ENCODE measurements around the gene ST7. TPM values are rescaled to one million over a fixed set of nuclear protein-coding genes. Genes with fewer than 3 reads are reported as not detected.

Gene ST7
- total RNA-seq, 2 experiments from 2014 or later: 5.9 to 9.2 TPM

DNA sequence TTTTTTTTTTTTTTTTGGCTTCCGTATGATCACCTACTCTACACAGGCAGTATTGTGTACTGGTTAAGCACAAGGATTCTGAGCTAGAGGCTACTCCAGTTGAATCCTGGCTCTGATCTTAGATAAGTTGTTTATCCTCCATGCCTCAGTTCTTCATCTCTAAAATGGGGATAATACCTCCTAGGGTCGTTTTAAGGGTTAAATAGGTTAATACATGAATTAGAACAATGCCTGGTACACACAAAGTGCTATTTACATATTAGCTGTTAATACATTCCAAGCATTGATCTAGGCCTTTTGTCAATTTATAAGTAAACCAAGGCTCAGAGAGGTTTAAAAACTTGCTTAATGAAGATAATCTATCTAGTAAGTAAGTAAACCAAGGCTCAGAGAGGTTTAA lies 59.0 kb downstream of the ST7 start:
- TF ChIP-seq, protein P1, sequence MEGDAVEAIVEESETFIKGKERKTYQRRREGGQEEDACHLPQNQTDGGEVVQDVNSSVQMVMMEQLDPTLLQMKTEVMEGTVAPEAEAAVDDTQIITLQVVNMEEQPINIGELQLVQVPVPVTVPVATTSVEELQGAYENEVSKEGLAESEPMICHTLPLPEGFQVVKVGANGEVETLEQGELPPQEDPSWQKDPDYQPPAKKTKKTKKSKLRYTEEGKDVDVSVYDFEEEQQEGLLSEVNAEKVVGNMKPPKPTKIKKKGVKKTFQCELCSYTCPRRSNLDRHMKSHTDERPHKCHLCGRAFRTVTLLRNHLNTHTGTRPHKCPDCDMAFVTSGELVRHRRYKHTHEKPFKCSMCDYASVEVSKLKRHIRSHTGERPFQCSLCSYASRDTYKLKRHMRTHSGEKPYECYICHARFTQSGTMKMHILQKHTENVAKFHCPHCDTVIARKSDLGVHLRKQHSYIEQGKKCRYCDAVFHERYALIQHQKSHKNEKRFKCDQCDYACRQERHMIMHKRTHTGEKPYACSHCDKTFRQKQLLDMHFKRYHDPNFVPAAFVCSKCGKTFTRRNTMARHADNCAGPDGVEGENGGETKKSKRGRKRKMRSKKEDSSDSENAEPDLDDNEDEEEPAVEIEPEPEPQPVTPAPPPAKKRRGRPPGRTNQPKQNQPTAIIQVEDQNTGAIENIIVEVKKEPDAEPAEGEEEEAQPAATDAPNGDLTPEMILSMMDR (IDR thresholded peaks at IDR 0.05): no peak
- DNase-seq (no peak), ATAC-seq (no peak)
- Mint-ChIP-seq H3K27me3 (peaks cover 2% of the 10 kb centered on the region), H3K4me3 (no peak overlapping the region), H3K36me3 (ENCODE audit: low read depth) (peaks cover under 1% of the 10 kb centered on the region), H3K4me1 (ENCODE audit: low read depth) (peaks cover 79% of the 10 kb centered on the region), H3K27ac (no peak overlapping the region), H3K9me3 (no peaks in the 10 kb centered on the region)
- POLR2A ChIA-PET: interaction anchor here (0.6 to 1.2 kb wide), 3 partner anchors 10 to 160 kb away, joined by 3 read pairs; no protein-coding TSS in a partner anchor
- CTCF ChIA-PET: interaction anchor here (0.8 to 10.8 kb wide), 6 partner anchors 10 to 82 kb away, joined by 3 to 146 read pairs (median 5); no protein-coding TSS in a partner anchor
- intact Hi-C loops (cut with micrococcal nuclease): no loop called here

GRCh38 chr7:117012696-117013095 lies 59.4 kb downstream of the ST7 start:
- intact Hi-C loops (cut with micrococcal nuclease): no loop called here

DNA sequence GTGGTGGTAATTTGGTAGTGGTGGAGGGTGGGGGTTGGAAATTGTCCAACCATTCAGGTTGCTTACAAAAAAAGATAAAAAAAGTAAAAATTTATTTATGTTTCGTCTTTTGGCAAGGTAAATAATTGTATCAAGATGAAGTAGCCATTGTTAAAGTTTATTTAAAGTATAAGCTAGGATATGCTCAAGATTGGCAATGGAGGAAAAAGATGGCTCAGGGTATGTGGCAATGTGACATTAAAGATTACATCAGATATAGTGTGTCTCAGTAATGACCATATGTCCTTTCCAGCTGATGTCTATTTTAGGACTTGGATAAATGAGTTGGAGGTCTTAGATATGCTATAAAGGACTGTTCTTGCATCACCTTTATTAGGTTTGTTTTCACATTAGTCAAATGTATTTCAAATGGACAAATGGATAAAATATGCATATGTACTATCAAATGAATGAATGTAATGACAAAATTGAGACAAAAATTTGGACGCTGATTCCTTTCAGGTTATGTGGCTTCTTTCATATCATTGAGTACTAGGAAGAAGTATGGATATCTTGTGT lies 60.9 kb downstream of the ST7 start:
- CTCF ChIA-PET: interaction anchor here (10.8 kb wide), 1 partner anchor 27 kb away, joined by 146 read pairs; no protein-coding TSS in a partner anchor
- peaks cover 65% of the 10 kb centered on the region for H3K4me1 Mint-ChIP-seq (ENCODE audit: low read depth)

More at GRCh38 chr7:117012696-117013095, 59.4 kb downstream of the ST7 start:
- Mint-ChIP-seq H3K4me1 (ENCODE audit: low read depth) (peaks cover 79% of the 10 kb centered on the region), H3K27me3 (peaks cover 2% of the 10 kb centered on the region), H3K4me3 (no peak overlapping the region), H3K36me3 (ENCODE audit: low read depth) (peaks cover 3% of the 10 kb centered on the region), H3K9me3 (no peaks in the 10 kb centered on the region), H3K27ac (no peak overlapping the region)
- no peak for DNase-seq
- TF ChIP-seq, protein P1 (IDR thresholded peaks at IDR 0.05): peak; percentile 59
- POLR2A ChIA-PET: interaction anchor here (0.8 kb wide), 2 partner anchors 70 to 80 kb away, joined by 3 read pairs; no protein-coding TSS in a partner anchor
- CTCF ChIA-PET: interaction anchor here (0.7 to 10.8 kb wide), 8 partner anchors 11 to 114 kb away, joined by 3 to 146 read pairs (median 4); no protein-coding TSS in a partner anchor
- no peak for ATAC-seq

DNA sequence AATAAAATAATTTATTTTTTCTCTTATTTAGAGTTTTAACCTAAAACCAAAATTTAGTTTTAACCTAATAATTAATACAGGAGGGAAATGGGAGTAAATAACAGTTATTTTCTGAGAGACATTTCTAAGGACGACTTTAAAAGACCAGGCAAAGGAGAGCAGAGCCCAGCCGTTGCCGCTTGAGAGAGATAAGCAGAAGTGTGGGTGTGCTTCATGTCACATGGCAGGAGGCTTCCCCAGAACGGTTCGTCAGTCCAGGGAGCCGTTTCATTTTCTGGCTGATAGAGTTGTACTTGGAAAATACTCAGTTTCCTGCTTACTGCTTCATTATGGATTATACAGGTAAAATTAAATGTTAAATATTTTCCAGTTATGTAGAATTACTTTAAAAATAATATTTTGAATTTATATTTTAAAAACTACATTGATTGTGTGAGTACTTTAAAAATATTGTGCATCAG lies 61.4 kb downstream of the ST7 start:
- intact Hi-C loops (cut with micrococcal nuclease): no loop called here
- ATAC-seq (no peak), DNase-seq (peak; percentile 62)
- Mint-ChIP-seq H3K36me3 (ENCODE audit: low read depth) (peaks cover 3% of the 10 kb centered on the region), H3K27me3 (peaks cover 2% of the 10 kb centered on the region), H3K9me3 (no peaks in the 10 kb centered on the region), H3K4me3 (peak overlapping the region; percentile 15), H3K27ac (no peak overlapping the region), H3K4me1 (ENCODE audit: low read depth) (peaks cover 62% of the 10 kb centered on the region)
- TF ChIP-seq, protein P1 (IDR thresholded peaks at IDR 0.05): no peak
- ChIA-PET POLR2A (interaction anchor here (0.7 kb wide), 1 partner anchor 8 kb away, joined by 3 read pairs; no protein-coding TSS in a partner anchor), CTCF (interaction anchor here (10.8 kb wide), 1 partner anchor 27 kb away, joined by 146 read pairs; no protein-coding TSS in a partner anchor)

More for the DNA sequence above, 60.9 kb downstream of the ST7 start:
- intact Hi-C loops (cut with micrococcal nuclease): no loop called here
- peaks cover 2% of the 10 kb centered on the region for H3K27me3 Mint-ChIP-seq
- H3K27ac Mint-ChIP-seq: no peak overlapping the region
- DNase-seq: no peak
- H3K36me3 Mint-ChIP-seq (ENCODE audit: low read depth): peaks cover 3% of the 10 kb centered on the region
- no peak overlapping the region for H3K4me3 Mint-ChIP-seq
- no peak for ATAC-seq
- POLR2A ChIA-PET: interaction anchor here (0.7 kb wide), 1 partner anchor 9 kb away, joined by 3 read pairs; no protein-coding TSS in a partner anchor
- H3K9me3 Mint-ChIP-seq: no peaks in the 10 kb centered on the region
- TF ChIP-seq, protein P1 (IDR thresholded peaks at IDR 0.05): no peak
